ENCODE results near the gene CELF3. TPM values are rescaled to one million over a fixed set of nuclear protein-coding genes. Genes with fewer than 3 reads are reported as not detected.
A peak's percentile ranks its signal among the peaks of the same experiment; 100 is the strongest.

CELF3 gene
- total and polyA plus RNA-seq, 2 of the 4 experiments (the other 2 are of a cell fraction) = not detected

DNA sequence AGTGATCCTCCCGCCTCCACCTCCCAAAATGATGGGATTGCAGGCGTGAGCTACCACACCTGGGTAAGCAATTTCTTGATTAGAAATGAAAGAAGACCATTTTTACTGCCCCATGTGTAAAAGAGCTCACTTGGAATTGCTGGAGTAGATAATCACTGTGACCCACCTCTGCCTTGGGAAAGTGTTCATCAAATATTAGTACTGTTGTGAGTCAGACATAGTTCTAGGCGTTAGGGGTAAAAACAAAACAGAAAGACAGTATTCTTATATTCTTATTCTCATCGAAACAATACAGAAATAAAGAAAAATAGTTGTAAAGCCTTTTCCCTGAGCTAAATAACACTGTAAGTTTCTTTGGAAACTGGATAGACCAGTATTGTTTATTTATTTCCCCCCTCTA, 36.2 kb downstream of the CELF3 start:
- H3K4me3 ChIP-seq (ENCODE audit: insufficient read depth, low read depth, low read length) = no peak overlapping the region
- peak overlapping the region; percentile 92 for H2AK5ac ChIP-seq (ENCODE audit: low read depth, low read length)
- peak overlapping the region; percentile 75 for H2AK9ac ChIP-seq (replicated peaks; ENCODE audit: low read depth, low read length, poor library complexity)
- peak overlapping the region; percentile 86 for H4K91ac ChIP-seq (ENCODE audit: insufficient read depth, low read depth, low read length)
- H2BK5ac ChIP-seq (ENCODE audit: low read depth, low read length, poor library complexity, severe bottlenecking) = peak overlapping the region; percentile 99
- H3K4ac ChIP-seq (ENCODE audit: low read depth, low read length) = peak overlapping the region; percentile 94
- peak; percentile 60 for ATAC-seq (ENCODE audit: low read depth)
- H2BK15ac ChIP-seq (ENCODE audit: low read depth, low read length) = peak overlapping the region; percentile 64
- intact Hi-C loops (cut with micrococcal nuclease) (no loop called here), in situ Hi-C loops (cut with MboI; ENCODE audit: low sequenced_read_pairs) (no loop called here), dilution Hi-C loops (cut with HindIII; ENCODE audit: low sequenced_read_pairs, unreplicated experiment) (no loop called here)
- H4K20me1 ChIP-seq (ENCODE audit: insufficient read depth, low read length) = no peaks in the 10 kb centered on the region
- peak overlapping the region; percentile 1 to 87 for H4K8ac ChIP-seq (ENCODE audit: low read depth in 2 of 2, low read length in 2 of 2)
- H3K79me1 ChIP-seq (ENCODE audit: low read depth in 1 of 2, low read length in 2 of 2) = peaks cover 0 to 7% of the 10 kb centered on the region in 2 experiments; a peak in 2 of 4 replicates
- H4K5ac ChIP-seq (ENCODE audit: low read depth, low read length) = peak overlapping the region; percentile 62; the same call in 1 of the 2 replicates
- peak overlapping the region; percentile 96 for H2BK20ac ChIP-seq (ENCODE audit: low read depth, low read length)
- peak; percentile 24 for DNase-seq
- peak overlapping the region; percentile 4; the same call in 1 of the 2 replicates for H3K9ac ChIP-seq (ENCODE audit: low read depth, low read length)
- peak overlapping the region; percentile 70; the same call in 1 of the 2 replicates for H3K4me2 ChIP-seq (ENCODE audit: low read depth, low read length)
- no TSS peak for BruUV-seq (replicated peaks)
- CTCF ChIA-PET = interaction anchor here (1.2 kb wide), 1 partner anchor 14 kb away, joined by 3 read pairs; no protein-coding TSS in a partner anchor
- peak overlapping the region; percentile 97 for H2BK120ac ChIP-seq (ENCODE audit: low read depth, low read length)
- no peak for TF ChIP-seq MAZ (IDR thresholded peaks at IDR 0.05; ENCODE audit: borderline replicate concordance, low read depth, low read length)
- TF ChIP-seq RAD21 (IDR thresholded peaks at IDR 0.05; ENCODE audit: low read length) = no peak
- TF ChIP-seq, protein P1, sequence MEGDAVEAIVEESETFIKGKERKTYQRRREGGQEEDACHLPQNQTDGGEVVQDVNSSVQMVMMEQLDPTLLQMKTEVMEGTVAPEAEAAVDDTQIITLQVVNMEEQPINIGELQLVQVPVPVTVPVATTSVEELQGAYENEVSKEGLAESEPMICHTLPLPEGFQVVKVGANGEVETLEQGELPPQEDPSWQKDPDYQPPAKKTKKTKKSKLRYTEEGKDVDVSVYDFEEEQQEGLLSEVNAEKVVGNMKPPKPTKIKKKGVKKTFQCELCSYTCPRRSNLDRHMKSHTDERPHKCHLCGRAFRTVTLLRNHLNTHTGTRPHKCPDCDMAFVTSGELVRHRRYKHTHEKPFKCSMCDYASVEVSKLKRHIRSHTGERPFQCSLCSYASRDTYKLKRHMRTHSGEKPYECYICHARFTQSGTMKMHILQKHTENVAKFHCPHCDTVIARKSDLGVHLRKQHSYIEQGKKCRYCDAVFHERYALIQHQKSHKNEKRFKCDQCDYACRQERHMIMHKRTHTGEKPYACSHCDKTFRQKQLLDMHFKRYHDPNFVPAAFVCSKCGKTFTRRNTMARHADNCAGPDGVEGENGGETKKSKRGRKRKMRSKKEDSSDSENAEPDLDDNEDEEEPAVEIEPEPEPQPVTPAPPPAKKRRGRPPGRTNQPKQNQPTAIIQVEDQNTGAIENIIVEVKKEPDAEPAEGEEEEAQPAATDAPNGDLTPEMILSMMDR (conservative IDR thresholded peaks at IDR 0.05; ENCODE audit: low read depth, low read length) = no peak
- no peak for TF ChIP-seq NFE2L2 (IDR thresholded peaks at IDR 0.05; ENCODE audit: low read depth, low read length)
- no peak for TF ChIP-seq CEBPB (IDR thresholded peaks at IDR 0.05; ENCODE audit: low read depth, low read length)
- no peak for TF ChIP-seq RFX5 (IDR thresholded peaks at IDR 0.05; ENCODE audit: low read depth, low read length)
- no peak for TF ChIP-seq BHLHE40 (IDR thresholded peaks at IDR 0.05; ENCODE audit: low read depth, low read length)
- no peak for TF ChIP-seq ELK1 (IDR thresholded peaks at IDR 0.05; ENCODE audit: borderline replicate concordance, low read depth, low read length)
- TF ChIP-seq SMC3 (IDR thresholded peaks at IDR 0.05; ENCODE audit: low read depth, low read length) = no peak
- no peak for TF ChIP-seq FOS (IDR thresholded peaks at IDR 0.05; ENCODE audit: low read depth, low read length)
- TF ChIP-seq USF2 (IDR thresholded peaks at IDR 0.05; ENCODE audit: low read depth, low read length) = no peak
- no peak for TF ChIP-seq CHD1 (IDR thresholded peaks at IDR 0.05; ENCODE audit: low read depth, low read length)
- H3K4me1 ChIP-seq (ENCODE audit: control insufficient read depth, insufficient read depth, low read length) = peaks cover 6% of the 10 kb centered on the region; the same call in 1 of the 2 replicates
- no peaks in the 10 kb centered on the region for H3K27me3 ChIP-seq (ENCODE audit: control insufficient read depth, insufficient read depth, low read length)
- H2AFZ ChIP-seq (replicated peaks; ENCODE audit: low read length, poor library complexity) = no peak overlapping the region
- H3K23ac ChIP-seq (ENCODE audit: low read depth, low read length) = peak overlapping the region; percentile 91
- peaks cover 4% of the 10 kb centered on the region for H3K9me1 ChIP-seq (ENCODE audit: insufficient read depth, low read length)
- WGBS, 2 experiments (ENCODE audit: extremely low coverage in 2 of 2, insufficient read length in 1 of 2) = no CpG with 5 or more reads among the region's 4 CpGs
- POLR2A ChIA-PET (ENCODE audit: unreplicated experiment) = no interaction called here
- H3K9me3 ChIP-seq (ENCODE audit: control insufficient read depth, insufficient read depth, low read length) = no peaks in the 10 kb centered on the region
- H3K56ac ChIP-seq (ENCODE audit: extremely low read depth, insufficient read depth, low read length) = peak overlapping the region; percentile 94
- H3K14ac ChIP-seq (replicated peaks; ENCODE audit: low read depth, low read length) = peak overlapping the region; percentile 96
- H3K18ac ChIP-seq (ENCODE audit: low read depth, low read length) = peak overlapping the region; percentile 62; the same call in 1 of the 2 replicates
- peaks cover 3% of the 10 kb centered on the region for H3K36me3 ChIP-seq (ENCODE audit: control insufficient read depth, insufficient read depth, low read length)
- peak overlapping the region; percentile 74 for H3K27ac ChIP-seq (ENCODE audit: insufficient read depth, low read length)
